Glutamatergic neuron (in vitro differentiated cells): ENCODE results near the gene CCND1. TPM values are rescaled to one million over a fixed set of nuclear protein-coding genes. Genes with fewer than 3 reads are reported as not detected.

Experiments
- DNase-seq: peaks from one replicate; pipeline ENCODE4 v3.0.0; 2022
- H3K27ac Mint-ChIP-seq: one replicate; pipeline ENCODE4 v1.8.0; 2020; ENCODE audit warnings: mild to moderate bottlenecking, mixed read lengths, inconsistent platforms; ENCODE audit not compliant: unreplicated experiment
- H3K27me3 Mint-ChIP-seq: one replicate; pipeline ENCODE4 v1.8.0; 2020; ENCODE audit warnings: mild to moderate bottlenecking, moderate library complexity, mixed read lengths, inconsistent platforms; ENCODE audit not compliant: unreplicated experiment
- H3K36me3 Mint-ChIP-seq: one replicate; pipeline ENCODE4 v1.8.0; 2020; ENCODE audit warnings: mild to moderate bottlenecking, mixed read lengths, inconsistent platforms; ENCODE audit not compliant: unreplicated experiment
- H3K4me1 Mint-ChIP-seq: one replicate; pipeline ENCODE4 v1.8.0; 2020; ENCODE audit warnings: mild to moderate bottlenecking, low read depth, mixed read lengths, inconsistent platforms; ENCODE audit not compliant: unreplicated experiment
- H3K4me3 Mint-ChIP-seq: one replicate; pipeline ENCODE4 v1.8.0; 2020; ENCODE audit warnings: mild to moderate bottlenecking, mixed read lengths, inconsistent platforms; ENCODE audit not compliant: unreplicated experiment
- H3K9me3 Mint-ChIP-seq: one replicate; pipeline ENCODE4 v1.8.0; 2020; ENCODE audit warnings: mild to moderate bottlenecking, moderate library complexity, mixed read lengths, inconsistent platforms; ENCODE audit not compliant: unreplicated experiment
- CTCF ChIP-seq: fragments of 200-600 bp; sonication (generic); IDR thresholded peaks from one replicate; pipeline ENCODE4 v1.5.0; 2021; ENCODE audit not compliant: partially characterized antibody, unreplicated experiment
- total RNA-seq: library from RNA; stranded (reverse); fragmentation: NEBNext Ultra II Directional; extraction: Animal tissue kit (Norgen Biotek cat#: 25700); gene quantifications from one replicate; pipeline ENCODE4 v1.2.1, GENCODE V29; 2021; ENCODE audit not compliant: unreplicated experiment

Gene CCND1
- total RNA-seq, 1 donor from 2014 or later = 36.1 TPM

- peak overlapping the region; percentile 69 for H3K4me3 Mint-ChIP-seq
- H3K27me3 Mint-ChIP-seq = peaks cover 12% of the 10 kb centered on the region
- H3K9me3 Mint-ChIP-seq = peaks cover 6% of the 10 kb centered on the region
- H3K36me3 Mint-ChIP-seq = peaks cover under 1% of the 10 kb centered on the region
- H3K4me1 Mint-ChIP-seq = peaks cover 4% of the 10 kb centered on the region
- no peak for TF ChIP-seq CTCF
- DNase-seq = peak; percentile 71
- no peak overlapping the region for H3K27ac Mint-ChIP-seq
Measured at GRCh38 chr11:69636512-69637197, 4.3 kb upstream of the CCND1 start.

GRCh38 chr11:69637198-69637940 lies 3.6 kb upstream of the CCND1 start:
- H3K4me1 Mint-ChIP-seq = peaks cover 4% of the 10 kb centered on the region
- peaks cover 6% of the 10 kb centered on the region for H3K9me3 Mint-ChIP-seq
- peak overlapping the region; percentile 74 for H3K4me3 Mint-ChIP-seq
- no peaks in the 10 kb centered on the region for H3K36me3 Mint-ChIP-seq
- no peak for TF ChIP-seq CTCF
- no peak overlapping the region for H3K27ac Mint-ChIP-seq
- peaks cover 12% of the 10 kb centered on the region for H3K27me3 Mint-ChIP-seq
- DNase-seq = no peak

- H3K4me1 Mint-ChIP-seq = peaks cover 4% of the 10 kb centered on the region
- H3K4me3 Mint-ChIP-seq = peak overlapping the region; percentile 74
- H3K27ac Mint-ChIP-seq = no peak overlapping the region
- TF ChIP-seq CTCF = no peak
- no peaks in the 10 kb centered on the region for H3K36me3 Mint-ChIP-seq
- peaks cover 6% of the 10 kb centered on the region for H3K9me3 Mint-ChIP-seq
- H3K27me3 Mint-ChIP-seq = peaks cover 12% of the 10 kb centered on the region
- peak; percentile 70 for DNase-seq
Measured at GRCh38 chr11:69637941-69638871, 2.8 kb upstream of the CCND1 start.

- Mint-ChIP-seq H3K4me1 (peaks cover 6% of the 10 kb centered on the region), H3K36me3 (no peaks in the 10 kb centered on the region), H3K27me3 (peaks cover 12% of the 10 kb centered on the region), H3K9me3 (peaks cover 7% of the 10 kb centered on the region), H3K4me3 (peak overlapping the region; percentile 77), H3K27ac (no peak overlapping the region)
- peak; percentile 90 for DNase-seq
- peak; percentile 14 for TF ChIP-seq CTCF
Measured at GRCh38 chr11:69638941-69639681, 1.8 kb upstream of the CCND1 start.
